Ovary (tissue), 9 donors: ENCODE measurements around the gene MICALL2. TPM values are rescaled to one million over a fixed set of nuclear protein-coding genes. Genes with fewer than 3 reads are reported as not detected.

Source experiments
- DNase-seq, 5 donors: peaks; one replicate each; pipeline ENCODE4 v3.0.0-alpha.2; 2019 to 2020
- H3K27ac ChIP-seq, 2 donors: fragments of 200-600 bp; one replicate each; pipeline versions ENCODE4 v1.5.1 to v1.8.0; 2019 to 2022
- H3K27me3 ChIP-seq: fragments of 200-600 bp; one replicate; pipeline ENCODE4 v1.8.0; 2022
- H3K36me3 ChIP-seq: fragments of 200-600 bp; sonication (generic); one replicate; pipeline ENCODE4 v1.5.1; 2019
- H3K4me1 ChIP-seq: one replicate; pipeline ENCODE4 v1.8.1; 2013; ENCODE audit warnings: mild to moderate bottlenecking, moderate library complexity; ENCODE audit not compliant: insufficient read depth
- H3K4me3 ChIP-seq: fragments of 200-600 bp; sonication (generic); one replicate; pipeline ENCODE4 v1.5.1; 2017
- H3K9me3 ChIP-seq, 2 donors: fragments of 200-600 bp in 1 of 2; sonication (generic) in 1 of 2; one replicate each; pipeline versions ENCODE4 v1.5.1 to v1.8.1; 2013 to 2019; ENCODE audit warnings: mild to moderate bottlenecking in 1 of 2, moderate library complexity in 1 of 2
- CTCF ChIP-seq, 3 donors: fragments of 450-650 bp in 2 of 3; fragments of 200-600 bp in 1 of 3; IDR thresholded peaks; one replicate each; pipeline versions ENCODE4 v1.5.1 to v1.8.0; 2016 to 2022; ENCODE audit warnings: antibody characterized with exemption in 3 of 3, mild to moderate bottlenecking in 1 of 3
- EP300 ChIP-seq: sonication (generic); formaldehyde crosslinking; IDR thresholded peaks from one replicate; pipeline ENCODE4 v1.6.1; 2017; ENCODE audit warnings: antibody characterized with exemption
- POLR2A ChIP-seq: fragments of 450-650 bp; IDR thresholded peaks from one replicate; pipeline ENCODE4 v1.6.1; 2017; ENCODE audit warnings: antibody characterized with exemption, mild to moderate bottlenecking, moderate library complexity
- WGBS, 3 donors: extraction: QIAGEN DNeasy Blood & Tissue Kit in 1 of 3; methylation state at CpG; one replicate each; pipeline versions ENCODE4 v1.1.5 to v1.1.7; 2013 to 2017; 5-methylcytosine and 5-hydroxymethylcytosine counted together
- intact Hi-C, 4 donors: fragments of 100-400 bp; cut with DNase I; formaldehyde crosslinking; loops; one replicate each; pipeline versions ENCODE4 v1.11.0 to v1.15.1; 2022 to 2023
- polyA plus RNA-seq, 2 donors: library from polyadenylated mRNA; stranded (reverse); fragments of 200-250 nt in 1 of 2; fragments of 350-450 nt in 1 of 2; fragmentation: Illumina TruSeq in 1 of 2; extraction: RNeasy Lipid Tissue Mini Kit (QIAGEN cat#74804) in 1 of 2; gene quantifications; one replicate each; pipeline ENCODE4 v1.2.3, GENCODE V29; 2013 to 2014
- total RNA-seq, 7 donors: library from RNA; depleted of rRNA in 2 of 7; stranded (reverse); fragments of >200 nt in 2 of 7; fragmentation: NEBNext Ultra II Directional in 3 of 7; extraction: Animal tissue kit (Norgen Biotek cat#: 25700) in 3 of 7; gene quantifications; one replicate each; pipeline versions ENCODE4 v1.1.0 to v1.2.4, GENCODE V29; 2016 to 2023
- donor health status: DM: no; HTN: no; CAD: no; lungs with moderate emphysema.
- donor health status: DM: no; HTN: no; CAD: no.
- donor health status: Bipolar disorder and iron deficiency.
- donor health status: DM: yes; HTN: yes; CAD: no.
- donor health status: DM: no; HTN: no; CAD: no.
- donor health status: DM: yes; HTN: yes; CAD: no.

MICALL2 gene
- total and polyA plus RNA-seq, 9 donors: 0.95 to 13.4 (median 6.5) TPM

DNA sequence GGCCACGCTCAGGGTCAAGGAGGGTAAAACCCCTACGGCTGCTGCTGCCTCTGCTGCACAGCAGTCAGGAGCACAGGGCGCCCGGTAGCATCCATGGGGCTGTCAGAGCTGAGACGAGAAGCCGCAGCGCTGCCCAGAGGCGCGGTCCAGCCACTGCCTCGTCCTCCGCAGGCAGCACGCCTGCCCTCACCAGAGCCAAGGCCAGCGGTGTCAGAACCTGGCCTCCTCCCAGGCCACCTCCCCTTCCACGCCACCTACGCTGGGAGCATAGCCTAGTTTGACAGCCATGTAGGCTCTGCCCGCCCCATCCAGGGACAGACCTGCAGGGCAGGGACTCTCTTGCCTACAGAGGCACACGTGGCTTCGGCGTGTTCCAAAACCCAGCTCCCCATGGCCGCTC lies 28.7 kb upstream of the MICALL2 start:
- Histone ChIP-seq H3K9me3 (no peaks in the 10 kb centered on the region), H3K4me3 (no peak overlapping the region), H3K27ac (no peak overlapping the region), H3K27me3 (no peaks in the 10 kb centered on the region), H3K4me1 (no peaks in the 10 kb centered on the region), H3K36me3 (no peaks in the 10 kb centered on the region)
- no peak for DNase-seq
- TF ChIP-seq CTCF (IDR thresholded peaks at IDR 0.05) (no peak), POLR2A (no peak), EP300 (no peak)
- intact Hi-C loops: no loop called here
- WGBS, 3 donors: 83 to 95% (median 84%) methylated on average over 10 to 20 of the region's 20 CpGs

DNA sequence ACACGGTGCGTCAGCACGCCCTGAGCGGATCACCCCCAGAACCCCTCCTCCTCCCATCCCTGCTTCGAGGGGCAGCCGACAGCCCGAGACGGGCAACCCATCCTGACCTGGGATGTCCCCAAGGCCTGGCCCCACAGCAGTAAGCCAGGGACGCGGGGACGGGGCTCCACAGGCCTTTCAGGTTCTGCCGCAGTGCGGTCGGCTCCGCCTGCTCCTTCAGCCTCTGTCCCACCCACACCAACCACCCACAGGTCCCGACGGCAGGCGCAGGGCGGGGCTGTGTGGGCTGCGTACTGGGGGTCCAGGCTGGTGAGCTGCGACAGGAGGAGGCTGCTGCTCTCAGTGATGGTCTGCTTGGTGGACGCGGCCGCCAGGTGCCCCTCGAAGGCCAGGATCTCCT lies 28.2 kb upstream of the MICALL2 start:
- no peak for TF ChIP-seq POLR2A
- no peak for TF ChIP-seq EP300
- Histone ChIP-seq H3K27ac (no peak overlapping the region), H3K9me3 (no peaks in the 10 kb centered on the region), H3K27me3 (no peaks in the 10 kb centered on the region), H3K4me1 (no peaks in the 10 kb centered on the region), H3K36me3 (no peaks in the 10 kb centered on the region), H3K4me3 (no peak overlapping the region)
- intact Hi-C loops: no loop called here
- DNase-seq: no peak
- WGBS, 3 donors: 84 to 92% (median 87%) methylated on average over 17 to 25 of the region's 25 CpGs

- intact Hi-C loops: no loop called here
- H3K27me3 ChIP-seq: no peaks in the 10 kb centered on the region
- TF ChIP-seq EP300 (no peak), CTCF (IDR thresholded peaks at IDR 0.05) (no peak), POLR2A (no peak)
- DNase-seq: no peak
- no peak overlapping the region for H3K4me3 ChIP-seq
- no peak overlapping the region for H3K27ac ChIP-seq
- no peaks in the 10 kb centered on the region for H3K9me3 ChIP-seq
- WGBS, 3 donors: 86 to 91% (median 86%) methylated on average over 23 of the region's 23 CpGs
- no peaks in the 10 kb centered on the region for H3K4me1 ChIP-seq
- H3K36me3 ChIP-seq: no peaks in the 10 kb centered on the region
Observed at GRCh38 chr7:1486571-1486970, 27.3 kb upstream of the MICALL2 start.

DNA sequence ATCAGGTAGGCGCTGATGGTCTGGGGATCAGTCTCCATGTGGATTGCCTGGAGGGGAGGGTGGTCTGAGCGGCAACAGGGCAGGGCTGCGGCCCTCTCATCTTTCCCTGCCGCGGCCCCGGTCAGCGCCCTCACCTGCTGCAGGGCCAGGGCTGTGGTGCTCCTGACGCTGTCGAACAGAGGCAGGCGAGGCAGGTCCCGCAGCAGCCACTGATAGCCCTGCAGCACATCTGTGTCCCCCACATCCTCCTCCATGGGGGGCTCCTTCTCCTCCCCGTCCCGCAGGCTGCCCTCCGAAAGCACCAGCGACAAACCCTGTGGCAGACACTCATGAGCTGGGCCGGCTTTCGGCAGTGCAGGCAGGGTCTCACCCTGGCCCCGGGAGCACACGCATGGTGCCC lies 25.9 kb upstream of the MICALL2 start:
- Histone ChIP-seq H3K4me1 (no peaks in the 10 kb centered on the region), H3K36me3 (no peaks in the 10 kb centered on the region), H3K27ac (no peak overlapping the region), H3K27me3 (no peaks in the 10 kb centered on the region), H3K9me3 (no peaks in the 10 kb centered on the region), H3K4me3 (no peak overlapping the region)
- no peak for DNase-seq
- intact Hi-C loops: no loop called here
- TF ChIP-seq POLR2A: no peak
- TF ChIP-seq CTCF (IDR thresholded peaks at IDR 0.05): no peak
- TF ChIP-seq EP300: no peak
- WGBS, 3 donors: 90 to 95% (median 92%) methylated on average over 11 to 19 of the region's 19 CpGs

- DNase-seq: no peak
- WGBS, 3 donors: 84 to 89% (median 86%) methylated on average over 12 of the region's 12 CpGs
- Histone ChIP-seq H3K27me3 (no peaks in the 10 kb centered on the region), H3K27ac (no peak overlapping the region), H3K4me1 (no peaks in the 10 kb centered on the region), H3K36me3 (no peaks in the 10 kb centered on the region), H3K4me3 (no peak overlapping the region), H3K9me3 (no peaks in the 10 kb centered on the region)
- TF ChIP-seq EP300 (no peak), POLR2A (no peak), CTCF (IDR thresholded peaks at IDR 0.05) (no peak)
- intact Hi-C loops: no loop called here
Observed at GRCh38 chr7:1484569-1484968, 25.3 kb upstream of the MICALL2 start.
